A172 (cell line): Measurements from ENCODE around the gene SLC43A2. TPM values are rescaled to one million over a fixed set of nuclear protein-coding genes. Genes with fewer than 3 reads are reported as not detected.
"Not testable (repeated sequence)": the region's sequence is repeated elsewhere in the genome, so short reads cannot be mapped to it uniquely, and the experiment has no call there.

ENCODE experiments used
- DNase-seq: peaks from one replicate; pipeline ENCODE4 v3.0.0-alpha.2; 2015; ENCODE audit warnings: low spot score
- total RNA-seq: library from RNA; depleted of rRNA; stranded (reverse); fragments of >200 nt; shearing (Covaris generic); gene quantifications from 2 replicates; pipeline ENCODE4 v1.2.3, GENCODE V29; 2014

Gene SLC43A2
- total RNA-seq, 1 experiment from 2014 or later, result 6.5 TPM

- DNase-seq, result peak; percentile 98
Observed at GRCh38 chr17:1590029-1590746, 38.4 kb downstream of the SLC43A2 start.

GRCh38 chr17:1588821-1589585 lies 39.6 kb downstream of the SLC43A2 start:
- DNase-seq, result no peak

- no peak for DNase-seq
Observed at GRCh38 chr17:1584167-1584566, 44.5 kb downstream of the SLC43A2 start.

- DNase-seq, result no peak
Observed at GRCh38 chr17:1583556-1583955, 45.1 kb downstream of the SLC43A2 start.

- DNase-seq, result no peak
Observed at GRCh38 chr17:1582374-1582773, 46.3 kb downstream of the SLC43A2 start.

- DNase-seq, result no peak
Observed at GRCh38 chr17:1580979-1581676, 47.5 kb downstream of the SLC43A2 start.

GRCh38 chr17:1578029-1578428 lies 50.6 kb downstream of the SLC43A2 start:
- no peak for DNase-seq

- DNase-seq, result no peak
Observed at GRCh38 chr17:1577583-1578013, 51.0 kb downstream of the SLC43A2 start.

GRCh38 chr17:1577182-1577581 lies 51.5 kb downstream of the SLC43A2 start:
- DNase-seq, result peak; percentile 95

- no peak for DNase-seq
Observed at GRCh38 chr17:1576500-1576899, 52.1 kb downstream of the SLC43A2 start.

GRCh38 chr17:1574697-1575471 lies 53.8 kb downstream of the SLC43A2 start:
- no peak for DNase-seq

GRCh38 chr17:1573932-1574696 lies 54.5 kb downstream of the SLC43A2 start:
- DNase-seq, result peak; percentile 60

- DNase-seq, result not testable (repeated sequence)
Observed at GRCh38 chr17:1572646-1573045, 56.0 kb downstream of the SLC43A2 start.

GRCh38 chr17:1571341-1571704 lies 57.3 kb downstream of the SLC43A2 start:
- DNase-seq, result no peak

GRCh38 chr17:1568950-1569810 lies 59.5 kb downstream of the SLC43A2 start:
- DNase-seq, result no peak

- DNase-seq, result peak; percentile 27
Observed at GRCh38 chr17:1566505-1567199, 62.0 kb downstream of the SLC43A2 start.

- DNase-seq, result no peak
Observed at GRCh38 chr17:1565877-1566276, 62.8 kb downstream of the SLC43A2 start.

GRCh38 chr17:1563786-1564613 lies 64.6 kb downstream of the SLC43A2 start:
- no peak for DNase-seq

- DNase-seq, result not testable (repeated sequence)
Observed at GRCh38 chr17:1563471-1563785, 65.2 kb downstream of the SLC43A2 start.
